ENCODE results near the gene ACACA. TPM values are rescaled to one million over a fixed set of nuclear protein-coding genes. Genes with fewer than 3 reads are reported as not detected.

ACACA gene
- total and polyA plus RNA-seq, 9 of the 15 experiments (the other 6 are each of a cell fraction or from before 2014, with no cell fraction given): 35.9 to 135 (median 88.4) TPM

- TF ChIP-seq THRAP3 (IDR thresholded peaks at IDR 0.05; ENCODE audit: borderline replicate concordance) (no peak), CEBPZ (IDR thresholded peaks at IDR 0.05; ENCODE audit: borderline replicate concordance, low read depth, low read length) (no peak), THAP12 (CRISPR knock-in tag; IDR thresholded peaks at IDR 0.05) (no peak), HCFC1 (IDR thresholded peaks at IDR 0.05; ENCODE audit: low read depth, low read length) (no peak)
Observed at GRCh38 chr17:37187262-37187661, 219.4 kb downstream of the ACACA start (continued).

Data from K562 (cell line).